HTERT RPE-1 (cell line): Measurements from ENCODE around the gene CRISPLD2.

Experiments
- in situ Hi-C: fragments of 300-500 bp; cut with MboI; formaldehyde crosslinking; loops from 4 replicates; pipeline ENCODE4 v1.14.3; 2020; ENCODE audit warnings: low sequenced_read_pairs

CRISPLD2 gene

GRCh38 chr16:84947996-84948850, 128.4 kb downstream of the CRISPLD2 start:
- in situ Hi-C loops, result loop anchor here (25.0 kb wide), 1 partner anchor 186 kb away; no protein-coding TSS in a partner anchor

DNA sequence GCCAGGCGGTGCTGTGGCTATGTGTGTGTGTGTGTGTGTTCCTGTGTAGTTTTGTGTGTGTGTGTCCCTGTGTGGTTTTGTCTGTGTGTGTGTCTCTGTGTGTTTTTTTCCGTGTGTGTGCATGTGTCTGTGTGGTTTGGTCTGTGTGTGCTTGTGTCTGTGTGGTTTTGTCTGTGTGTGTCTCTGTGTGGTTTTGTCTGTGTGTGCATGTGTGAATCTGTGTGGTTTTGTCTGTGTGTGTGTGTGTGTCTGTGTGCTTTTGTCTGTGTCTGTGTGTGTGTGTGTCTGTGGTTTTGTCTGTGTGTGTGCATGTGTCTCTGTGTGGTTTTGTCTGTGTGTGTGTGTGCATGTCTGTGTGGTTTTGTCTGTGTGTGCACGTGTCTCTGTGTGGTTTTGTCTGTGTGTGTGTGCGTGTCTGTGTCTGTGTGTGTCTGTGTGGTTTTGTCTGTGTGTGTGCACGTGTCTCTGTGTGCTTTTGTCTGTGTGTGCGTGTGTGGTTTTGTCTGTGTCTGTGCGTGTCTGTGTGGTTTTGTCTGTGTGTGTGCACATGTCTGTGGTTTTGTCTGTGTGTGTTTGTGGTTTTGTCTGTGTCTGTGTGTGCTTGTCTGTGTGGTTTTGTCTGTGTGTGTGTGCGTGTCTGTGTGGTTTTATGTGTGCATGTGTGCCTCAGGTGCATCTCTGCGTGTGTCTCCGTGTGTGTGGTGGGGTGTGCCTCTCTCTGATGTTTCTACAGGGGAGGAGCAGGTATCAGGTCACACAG, 129.2 kb downstream of the CRISPLD2 start:
- in situ Hi-C loops, result loop anchor here (25.0 kb wide), 1 partner anchor 187 kb away; no protein-coding TSS in a partner anchor

DNA sequence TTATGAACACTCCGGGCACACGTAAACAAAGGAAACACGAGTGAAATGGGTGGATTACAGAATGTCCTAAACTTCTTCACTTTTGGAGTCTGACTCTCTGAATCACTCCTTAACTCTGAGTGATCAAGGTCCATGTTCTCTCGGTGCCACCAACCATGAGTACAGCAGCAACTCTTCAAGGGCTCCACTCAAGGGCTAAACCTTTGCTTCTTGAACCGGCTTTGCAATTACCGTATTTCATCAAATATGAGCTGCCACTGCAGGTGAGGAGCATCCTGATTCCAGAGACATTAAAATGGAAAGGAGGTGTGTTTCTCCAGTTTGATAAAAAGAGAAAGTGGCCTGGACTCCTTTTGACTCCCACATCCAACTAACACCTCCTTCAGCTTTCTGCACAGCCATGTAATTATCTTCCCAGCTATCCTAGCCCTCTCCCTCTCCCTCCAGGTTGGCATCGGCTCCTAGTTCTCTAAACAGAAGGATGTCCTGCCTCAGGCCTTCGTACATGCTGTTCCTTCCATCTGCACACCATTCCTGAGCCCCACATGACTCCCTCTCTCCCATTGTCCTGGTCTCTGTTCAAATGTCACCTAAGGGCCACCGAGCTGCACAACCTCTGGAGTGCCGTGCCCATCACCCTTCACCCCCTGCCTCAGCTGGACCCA, 130.1 kb downstream of the CRISPLD2 start:
- in situ Hi-C loops, result loop anchor here (25.0 kb wide), 1 partner anchor 188 kb away; no protein-coding TSS in a partner anchor

- in situ Hi-C loops, result no loop called here
Observed at GRCh38 chr16:84950906-84951305, 131.1 kb downstream of the CRISPLD2 start.

DNA sequence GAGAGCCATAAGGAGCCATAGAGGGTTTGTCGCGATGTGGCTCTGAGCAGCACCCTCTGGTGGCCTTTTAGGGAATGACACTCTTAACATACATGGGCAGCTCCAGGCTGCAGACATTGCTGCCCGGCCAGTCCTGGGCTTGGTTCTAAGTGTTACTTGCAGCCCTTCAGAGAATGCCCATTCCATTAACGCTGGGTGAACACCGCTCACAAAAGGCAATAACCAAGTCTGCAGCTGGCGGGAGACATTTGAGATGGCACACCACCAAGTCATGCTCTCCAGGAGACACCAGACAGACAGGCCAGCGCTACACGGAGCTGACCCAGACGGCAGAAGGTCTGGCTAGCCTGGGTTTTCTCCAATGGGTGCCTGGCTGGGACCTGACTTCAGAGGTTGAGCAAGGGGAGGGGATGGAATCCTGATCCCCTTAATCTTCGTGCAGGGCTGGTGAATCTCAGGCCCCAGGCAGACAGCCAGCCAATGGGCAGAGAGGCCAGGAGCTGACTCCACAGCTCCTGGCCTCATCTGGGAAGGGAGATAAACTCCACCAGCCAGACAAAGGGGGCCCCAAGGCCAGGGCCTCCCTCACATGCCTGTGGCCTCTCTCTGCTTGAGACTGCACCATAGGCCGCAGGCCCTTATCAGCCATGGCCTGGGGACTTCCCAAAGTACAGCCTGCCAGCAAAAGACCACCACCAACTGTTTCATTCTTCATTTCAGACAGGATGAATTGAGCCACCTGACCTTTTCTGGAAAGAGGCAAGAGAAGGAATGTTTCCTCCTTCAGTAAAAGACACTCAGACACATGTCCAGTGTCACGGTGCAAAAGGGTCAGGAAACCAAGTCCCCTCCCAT, 132.8 kb downstream of the CRISPLD2 start:
- in situ Hi-C loops, result no loop called here

DNA sequence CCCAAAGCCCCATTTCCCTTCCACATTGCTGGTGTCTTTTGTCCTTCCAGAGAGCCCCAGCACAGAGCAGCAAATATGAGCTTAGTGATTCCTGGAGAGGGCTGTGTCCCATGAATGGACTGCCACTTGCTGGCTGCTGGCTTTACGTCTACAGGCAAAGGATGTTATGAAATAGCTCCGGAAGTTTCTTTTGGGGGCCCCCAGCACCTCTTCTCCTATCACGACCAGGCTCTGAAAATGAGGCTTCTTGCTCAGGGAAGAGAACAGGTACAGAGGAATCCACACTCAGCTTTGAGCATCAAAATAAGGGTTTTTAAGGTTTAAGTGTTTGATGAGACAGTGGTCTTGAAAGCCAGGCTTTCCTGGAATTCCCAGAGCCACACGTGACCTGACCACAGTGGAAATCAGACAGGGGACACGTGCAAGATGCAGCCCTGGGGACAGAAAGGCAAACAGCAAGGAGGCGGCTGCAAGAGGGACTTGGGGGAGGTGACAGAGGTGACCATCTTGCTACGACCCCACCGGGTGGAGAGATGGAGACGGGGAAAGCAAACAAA, 133.5 kb downstream of the CRISPLD2 start:
- in situ Hi-C loops, result no loop called here

- in situ Hi-C loops, result no loop called here
Observed at GRCh38 chr16:84955427-84955826, 135.6 kb downstream of the CRISPLD2 start.

- in situ Hi-C loops, result no loop called here
Observed at GRCh38 chr16:84957192-84957591, 137.4 kb downstream of the CRISPLD2 start.

DNA sequence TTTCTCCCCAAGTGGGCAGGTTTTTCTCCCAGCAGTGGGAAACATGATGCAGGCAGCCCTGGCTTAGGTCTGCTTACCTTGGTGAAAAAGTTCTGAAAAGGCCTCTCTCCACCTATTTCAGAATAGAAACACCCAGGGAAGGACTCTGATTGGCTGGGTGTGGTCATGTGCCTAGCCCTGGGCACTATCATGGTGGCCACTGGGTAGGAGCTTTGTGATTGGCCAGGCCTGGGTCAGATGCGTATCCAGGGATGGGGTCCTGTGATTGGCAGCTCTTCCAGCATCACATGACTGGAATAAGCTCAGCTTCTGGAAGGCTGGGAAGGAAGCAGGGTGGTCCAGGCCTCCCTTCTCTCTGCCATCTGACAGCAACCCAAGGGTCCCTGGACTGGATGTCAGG, 138.0 kb downstream of the CRISPLD2 start:
- in situ Hi-C loops, result no loop called here
